ENCODE results near the gene ESYT2.
"Not testable (repeated sequence)": the region's sequence is repeated elsewhere in the genome, so short reads cannot be mapped to it uniquely, and the experiment has no call there.

ESYT2 gene

GRCh38 chr7:158840604-158841003, 11.3 kb upstream of the ESYT2 start:
- H3K9me3 ChIP-seq (ENCODE audit: insufficient read depth, low read length) = peaks cover 10% of the 10 kb centered on the region
- TF ChIP-seq YY1 (IDR thresholded peaks at IDR 0.05; ENCODE audit: insufficient read depth, insufficient read length) = no peak
- no peak for TF ChIP-seq ZNF274 (IDR thresholded peaks at IDR 0.05; ENCODE audit: low read depth, low read length)
- TF ChIP-seq SUZ12 (IDR thresholded peaks at IDR 0.05; ENCODE audit: extremely low read depth, insufficient read depth, insufficient read length) = no peak
- DNase-seq (ENCODE audit: low read depth, low spot score) = no peak
- no peak overlapping the region for H3K4me3 ChIP-seq (ENCODE audit: insufficient read length, low read depth)
- no peaks in the 10 kb centered on the region for H3K4me1 ChIP-seq (ENCODE audit: insufficient read depth, insufficient read length)
- H3K27me3 ChIP-seq (ENCODE audit: insufficient read depth, insufficient read length) = no peaks in the 10 kb centered on the region
- no peak overlapping the region for H3K9ac ChIP-seq (ENCODE audit: insufficient read length, low read depth)
- H3K36me3 ChIP-seq (ENCODE audit: insufficient read depth, insufficient read length, low read length) = no peaks in the 10 kb centered on the region

GRCh38 chr7:158839177-158839576, 9.9 kb upstream of the ESYT2 start:
- not testable (repeated sequence) for DNase-seq (ENCODE audit: low read depth, low spot score); H3K9me3 ChIP-seq (ENCODE audit: insufficient read depth, low read length); H3K4me1 ChIP-seq (ENCODE audit: insufficient read depth, insufficient read length); H3K9ac ChIP-seq (ENCODE audit: insufficient read length, low read depth); H3K27me3 ChIP-seq (ENCODE audit: insufficient read depth, insufficient read length); H3K4me3 ChIP-seq (ENCODE audit: insufficient read length, low read depth); H3K36me3 ChIP-seq (ENCODE audit: insufficient read depth, insufficient read length, low read length)

GRCh38 chr7:158837790-158838637, 8.7 kb upstream of the ESYT2 start:
- DNase-seq (ENCODE audit: low read depth, low spot score) = no peak
- Histone ChIP-seq H3K4me1 (ENCODE audit: insufficient read depth, insufficient read length) (no peaks in the 10 kb centered on the region), H3K4me3 (ENCODE audit: insufficient read length, low read depth) (no peak overlapping the region), H3K36me3 (ENCODE audit: insufficient read depth, insufficient read length, low read length) (no peaks in the 10 kb centered on the region), H3K27me3 (ENCODE audit: insufficient read depth, insufficient read length) (no peaks in the 10 kb centered on the region), H3K9ac (ENCODE audit: insufficient read length, low read depth) (no peak overlapping the region), H3K9me3 (ENCODE audit: insufficient read depth, low read length) (no peaks in the 10 kb centered on the region)
- TF ChIP-seq ZNF274 (IDR thresholded peaks at IDR 0.05; ENCODE audit: low read depth, low read length) (no peak), YY1 (IDR thresholded peaks at IDR 0.05; ENCODE audit: insufficient read depth, insufficient read length) (no peak), SUZ12 (IDR thresholded peaks at IDR 0.05; ENCODE audit: extremely low read depth, insufficient read depth, insufficient read length) (no peak)

- H3K9ac ChIP-seq (ENCODE audit: insufficient read length, low read depth) = no peak overlapping the region
- no peak for DNase-seq (ENCODE audit: low read depth, low spot score)
- H3K4me1 ChIP-seq (ENCODE audit: insufficient read depth, insufficient read length) = no peaks in the 10 kb centered on the region
- no peaks in the 10 kb centered on the region for H3K27me3 ChIP-seq (ENCODE audit: insufficient read depth, insufficient read length)
- H3K9me3 ChIP-seq (ENCODE audit: insufficient read depth, low read length) = no peaks in the 10 kb centered on the region
- no peak overlapping the region for H3K4me3 ChIP-seq (ENCODE audit: insufficient read length, low read depth)
- H3K36me3 ChIP-seq (ENCODE audit: insufficient read depth, insufficient read length, low read length) = no peaks in the 10 kb centered on the region
- TF ChIP-seq ZNF274 (IDR thresholded peaks at IDR 0.05; ENCODE audit: low read depth, low read length) (no peak), YY1 (IDR thresholded peaks at IDR 0.05; ENCODE audit: insufficient read depth, insufficient read length) (no peak), SUZ12 (IDR thresholded peaks at IDR 0.05; ENCODE audit: extremely low read depth, insufficient read depth, insufficient read length) (no peak)
Measured at GRCh38 chr7:158836692-158837091, 7.4 kb upstream of the ESYT2 start.

- TF ChIP-seq ZNF274 (IDR thresholded peaks at IDR 0.05; ENCODE audit: low read depth, low read length) (no peak), SUZ12 (IDR thresholded peaks at IDR 0.05; ENCODE audit: extremely low read depth, insufficient read depth, insufficient read length) (no peak), YY1 (IDR thresholded peaks at IDR 0.05; ENCODE audit: insufficient read depth, insufficient read length) (no peak)
- no peaks in the 10 kb centered on the region for H3K36me3 ChIP-seq (ENCODE audit: insufficient read depth, insufficient read length, low read length)
- no peaks in the 10 kb centered on the region for H3K4me1 ChIP-seq (ENCODE audit: insufficient read depth, insufficient read length)
- H3K4me3 ChIP-seq (ENCODE audit: insufficient read length, low read depth) = no peak overlapping the region
- no peaks in the 10 kb centered on the region for H3K9me3 ChIP-seq (ENCODE audit: insufficient read depth, low read length)
- H3K27me3 ChIP-seq (ENCODE audit: insufficient read depth, insufficient read length) = no peaks in the 10 kb centered on the region
- H3K9ac ChIP-seq (ENCODE audit: insufficient read length, low read depth) = no peak overlapping the region
- no peak for DNase-seq (ENCODE audit: low read depth, low spot score)
Measured at GRCh38 chr7:158834878-158835784, 5.8 kb upstream of the ESYT2 start.

- TF ChIP-seq SUZ12 (IDR thresholded peaks at IDR 0.05; ENCODE audit: extremely low read depth, insufficient read depth, insufficient read length) = no peak
- no peak for TF ChIP-seq YY1 (IDR thresholded peaks at IDR 0.05; ENCODE audit: insufficient read depth, insufficient read length)
- TF ChIP-seq ZNF274 (IDR thresholded peaks at IDR 0.05; ENCODE audit: low read depth, low read length) = no peak
- Histone ChIP-seq H3K36me3 (ENCODE audit: insufficient read depth, insufficient read length, low read length) (no peaks in the 10 kb centered on the region), H3K4me3 (ENCODE audit: insufficient read length, low read depth) (no peak overlapping the region), H3K9ac (ENCODE audit: insufficient read length, low read depth) (no peak overlapping the region), H3K27me3 (ENCODE audit: insufficient read depth, insufficient read length) (no peaks in the 10 kb centered on the region), H3K4me1 (ENCODE audit: insufficient read depth, insufficient read length) (no peaks in the 10 kb centered on the region), H3K9me3 (ENCODE audit: insufficient read depth, low read length) (no peaks in the 10 kb centered on the region)
- no peak for DNase-seq (ENCODE audit: low read depth, low spot score)
Measured at GRCh38 chr7:158832994-158833393, 3.7 kb upstream of the ESYT2 start.

GRCh38 chr7:158831738-158832091, 2.4 kb upstream of the ESYT2 start:
- TF ChIP-seq SUZ12 (IDR thresholded peaks at IDR 0.05; ENCODE audit: extremely low read depth, insufficient read depth, insufficient read length) (no peak), YY1 (IDR thresholded peaks at IDR 0.05; ENCODE audit: insufficient read depth, insufficient read length) (no peak), ZNF274 (IDR thresholded peaks at IDR 0.05; ENCODE audit: low read depth, low read length) (no peak)

More at GRCh38 chr7:158831738-158832091, 2.4 kb upstream of the ESYT2 start:
- H3K4me3 ChIP-seq (ENCODE audit: insufficient read length, low read depth) = no peak overlapping the region
- no peaks in the 10 kb centered on the region for H3K4me1 ChIP-seq (ENCODE audit: insufficient read depth, insufficient read length)
- no peaks in the 10 kb centered on the region for H3K36me3 ChIP-seq (ENCODE audit: insufficient read depth, insufficient read length, low read length)
- no peaks in the 10 kb centered on the region for H3K9me3 ChIP-seq (ENCODE audit: insufficient read depth, low read length)
- no peak for DNase-seq (ENCODE audit: low read depth, low spot score)
- H3K9ac ChIP-seq (ENCODE audit: insufficient read length, low read depth) = no peak overlapping the region
- H3K27me3 ChIP-seq (ENCODE audit: insufficient read depth, insufficient read length) = peaks cover 6% of the 10 kb centered on the region
